GM18519 (cell line): ENCODE measurements around the gene DYNC1LI1.

Source experiments
- ATAC-seq: cut with Tn5 transposase; IDR thresholded peaks from one replicate; pipeline ENCODE4 v1.9.1; 2021; ENCODE audit warnings: mild to moderate bottlenecking, moderate library complexity; ENCODE audit not compliant: unreplicated experiment, low FRiP score

DYNC1LI1 gene

GRCh38 chr3:32570421-32571191 is at the start of gene DYNC1LI1:
Gene DYNC1LI1, minus strand, starts transcription at chr3:32570858. Its CDS starts 88 bp downstream, at chr3:32570770.
- peak; percentile 65 for ATAC-seq

GRCh38 chr3:32619395-32619794 is 48.7 kb upstream of the DYNC1LI1 start:
- ATAC-seq: no peak

DNA sequence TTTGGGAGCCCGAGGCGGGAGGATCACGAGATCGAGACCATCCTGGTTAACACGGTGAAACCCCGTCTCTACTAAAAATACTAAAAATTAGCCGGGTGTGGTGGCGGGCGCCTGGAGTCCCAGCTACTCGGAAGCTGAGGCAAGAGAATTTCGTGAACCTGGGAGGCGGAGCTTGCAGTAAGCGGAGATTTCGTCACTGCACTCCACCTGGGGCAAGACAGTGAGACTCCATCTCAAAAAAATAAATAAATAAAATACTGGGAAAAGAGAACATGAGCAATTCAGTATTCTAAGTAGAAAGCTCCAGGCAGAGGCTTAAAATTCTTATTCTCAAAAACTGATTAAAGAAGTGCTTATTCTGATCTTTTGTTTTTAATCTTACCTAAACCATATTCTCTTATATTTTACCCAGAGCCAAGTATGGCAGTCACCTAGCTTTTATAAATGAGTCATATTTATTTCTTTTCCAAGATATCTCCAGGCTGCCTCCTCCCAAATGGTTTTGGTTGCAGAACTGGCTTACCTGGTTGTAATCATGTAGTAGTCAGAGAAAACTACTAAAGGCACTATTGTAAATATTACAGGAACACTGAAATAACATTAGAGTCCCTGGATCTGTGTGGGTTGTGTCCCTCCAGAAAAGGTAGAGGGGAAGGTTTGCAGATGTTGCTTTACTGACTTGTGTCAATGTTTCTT is 45.8 kb upstream of the DYNC1LI1 start:
- no peak for ATAC-seq

- ATAC-seq: no peak
Measured at GRCh38 chr3:32614956-32615355, 44.3 kb upstream of the DYNC1LI1 start.

DNA sequence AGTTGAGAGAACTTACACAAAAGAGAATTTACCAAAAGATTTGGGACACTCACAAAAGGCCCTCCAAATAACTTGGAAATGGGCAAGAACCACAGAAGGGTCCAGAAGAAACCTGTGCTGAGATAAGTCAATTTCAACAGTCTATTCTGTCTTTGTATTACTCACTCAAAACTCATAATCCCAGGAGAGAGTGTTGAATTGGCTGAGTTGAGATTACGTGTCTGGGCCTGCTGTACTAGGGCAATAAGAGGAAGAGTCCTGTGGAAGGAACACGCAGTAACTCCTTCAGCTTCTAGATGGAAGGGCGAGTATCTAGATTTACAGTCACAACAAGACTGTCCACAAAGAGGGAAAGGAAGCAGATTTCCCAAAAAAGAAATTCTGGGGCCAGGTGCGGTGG is 42.5 kb upstream of the DYNC1LI1 start:
- no peak for ATAC-seq

DNA sequence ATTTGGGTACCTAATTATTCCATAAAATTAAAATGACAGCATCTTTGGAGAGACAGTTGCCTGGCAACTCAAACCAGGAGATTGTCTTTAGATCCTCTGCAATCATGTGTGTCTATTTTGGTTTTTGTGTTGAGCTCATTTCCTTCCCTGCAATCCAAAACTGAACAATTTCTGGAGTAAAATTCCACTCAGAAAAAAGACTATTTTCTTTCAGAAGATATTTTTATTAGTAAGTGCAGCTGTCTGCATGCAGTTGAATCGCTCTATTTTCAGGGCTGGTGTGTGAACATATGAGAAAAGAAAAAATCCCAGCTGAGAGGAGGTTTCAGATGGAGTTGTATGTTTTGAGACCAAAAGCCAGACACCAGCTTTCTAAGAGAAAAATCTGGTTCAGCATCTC is 41.9 kb upstream of the DYNC1LI1 start:
- ATAC-seq: no peak

DNA sequence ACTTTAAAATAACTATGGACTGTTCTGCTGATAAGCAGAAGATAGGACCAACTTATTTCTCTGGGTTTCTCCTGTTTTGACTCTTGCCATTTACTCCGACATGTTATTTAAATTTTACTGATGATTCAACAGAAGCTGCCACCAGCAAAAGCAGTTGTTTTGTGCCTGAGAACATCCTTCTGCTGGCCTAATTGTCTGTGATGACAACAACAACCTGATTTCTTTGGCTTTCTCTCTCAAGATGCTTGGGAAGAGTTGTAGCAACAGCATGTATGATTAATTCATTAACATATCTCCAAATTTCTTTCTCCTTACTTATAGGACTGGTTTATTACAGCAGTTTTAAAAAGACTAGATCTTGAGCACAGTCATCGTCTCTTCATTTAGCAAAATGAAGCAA is 36.9 kb upstream of the DYNC1LI1 start:
- no peak for ATAC-seq

GRCh38 chr3:32606960-32607359 is 36.3 kb upstream of the DYNC1LI1 start:
- ATAC-seq: no peak

DNA sequence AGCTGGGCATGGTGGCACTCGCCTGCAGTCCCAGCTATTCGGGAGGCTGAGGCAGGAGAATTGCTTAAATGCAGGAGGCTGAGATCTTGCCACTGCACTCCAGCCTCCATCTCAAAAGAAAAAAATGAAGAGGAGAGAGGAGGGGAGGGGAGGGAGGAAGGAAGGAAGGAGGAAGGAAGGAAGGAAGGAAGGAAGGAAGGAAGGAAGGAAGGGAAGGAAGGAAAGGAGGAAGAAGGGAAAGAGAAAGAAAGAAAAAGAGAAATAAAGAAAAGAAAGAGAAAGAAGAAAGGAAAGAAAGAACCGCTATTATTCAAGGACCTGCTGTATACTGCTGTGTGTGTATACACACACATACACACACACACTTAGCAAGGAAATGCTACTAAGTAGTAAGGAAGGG is 35.6 kb upstream of the DYNC1LI1 start:
- ATAC-seq: no peak

GRCh38 chr3:32603064-32603463 is 32.4 kb upstream of the DYNC1LI1 start:
- ATAC-seq: no peak

GRCh38 chr3:32602206-32602605 is 31.5 kb upstream of the DYNC1LI1 start:
- no peak for ATAC-seq

- ATAC-seq: no peak
Measured at GRCh38 chr3:32601722-32602121, 31.1 kb upstream of the DYNC1LI1 start.

DNA sequence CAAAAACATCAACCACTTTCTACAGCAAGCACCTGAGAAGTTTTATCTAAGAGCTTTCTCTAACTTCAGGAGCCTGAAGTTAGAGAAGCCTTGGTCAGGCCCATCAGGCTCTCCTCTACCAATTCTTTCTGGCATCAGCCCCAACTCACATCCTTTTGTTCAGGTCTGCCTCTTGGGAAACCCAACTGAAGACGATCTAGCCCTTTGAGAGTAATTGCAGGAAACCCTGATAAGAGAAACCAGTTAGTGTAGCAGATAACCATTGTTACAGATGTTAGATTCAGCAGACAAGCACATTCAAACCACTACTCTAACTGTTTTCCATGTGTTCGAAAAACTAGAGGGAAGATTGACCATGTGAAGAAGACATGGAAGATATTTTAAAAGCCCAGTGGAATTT is 27.0 kb upstream of the DYNC1LI1 start:
- ATAC-seq: no peak

DNA sequence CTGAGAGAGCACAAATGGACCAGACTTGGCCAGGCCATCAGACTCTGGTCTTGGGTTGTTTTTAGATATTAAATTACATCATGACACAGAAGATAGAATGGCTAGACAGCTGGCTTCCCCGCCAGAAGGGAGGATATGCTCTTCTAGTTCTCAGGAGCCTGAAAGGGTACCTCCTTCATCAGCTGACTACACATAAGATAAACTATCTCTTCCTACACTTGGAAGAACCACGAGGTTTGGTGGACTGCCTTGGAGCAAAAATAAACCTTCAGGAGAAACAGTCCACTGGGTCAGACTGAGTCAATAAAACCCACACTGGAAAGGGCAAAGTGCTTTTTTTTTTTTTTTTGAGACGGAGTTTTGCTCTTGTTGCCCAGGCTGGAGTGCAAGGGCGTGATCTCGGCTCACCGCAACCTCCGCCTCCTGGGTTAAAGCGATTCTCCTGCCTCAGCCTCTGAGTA is 26.3 kb upstream of the DYNC1LI1 start:
- ATAC-seq: no peak

GRCh38 chr3:32596282-32596908 is 25.7 kb upstream of the DYNC1LI1 start:
- no peak for ATAC-seq

GRCh38 chr3:32595323-32595722 is 24.7 kb upstream of the DYNC1LI1 start:
- ATAC-seq: no peak

GRCh38 chr3:32593903-32594525 is 23.4 kb upstream of the DYNC1LI1 start:
- ATAC-seq: no peak

DNA sequence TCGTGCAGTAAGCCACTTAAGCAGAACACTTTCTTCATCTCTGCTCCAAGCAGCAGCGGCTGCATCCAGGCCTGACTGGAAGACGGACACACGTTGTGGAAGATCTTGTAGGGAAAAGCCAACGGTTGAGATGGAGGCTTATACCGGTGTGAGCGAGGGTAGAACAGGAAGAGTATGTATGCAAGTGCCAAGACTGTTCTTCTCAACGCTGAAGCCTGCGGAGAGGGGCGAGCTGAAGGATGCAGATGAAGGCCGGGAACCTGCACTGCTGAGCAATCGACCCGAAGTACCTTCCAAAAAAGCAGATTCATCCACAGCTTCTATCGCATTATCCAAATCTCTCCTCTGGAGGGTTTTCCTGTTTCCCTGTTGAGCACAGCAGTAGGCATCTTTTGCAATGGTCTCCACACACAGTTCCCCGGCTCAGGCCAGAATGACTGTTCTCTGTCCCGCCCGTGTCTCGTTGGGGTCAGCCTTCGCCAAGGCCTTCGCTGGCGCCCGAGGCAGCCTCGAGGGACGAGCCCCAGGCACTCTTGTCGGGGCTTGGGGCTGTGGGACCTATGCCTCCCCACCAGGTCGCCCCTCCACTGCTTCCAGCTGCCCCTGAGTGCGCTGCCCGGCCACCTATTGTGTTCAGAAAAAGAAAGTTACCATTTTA is 22.2 kb upstream of the DYNC1LI1 start:
- ATAC-seq: no peak

- ATAC-seq: no peak
Measured at GRCh38 chr3:32592011-32592410, 21.4 kb upstream of the DYNC1LI1 start.

GRCh38 chr3:32591186-32591585 is 20.5 kb upstream of the DYNC1LI1 start:
- ATAC-seq: no peak

DNA sequence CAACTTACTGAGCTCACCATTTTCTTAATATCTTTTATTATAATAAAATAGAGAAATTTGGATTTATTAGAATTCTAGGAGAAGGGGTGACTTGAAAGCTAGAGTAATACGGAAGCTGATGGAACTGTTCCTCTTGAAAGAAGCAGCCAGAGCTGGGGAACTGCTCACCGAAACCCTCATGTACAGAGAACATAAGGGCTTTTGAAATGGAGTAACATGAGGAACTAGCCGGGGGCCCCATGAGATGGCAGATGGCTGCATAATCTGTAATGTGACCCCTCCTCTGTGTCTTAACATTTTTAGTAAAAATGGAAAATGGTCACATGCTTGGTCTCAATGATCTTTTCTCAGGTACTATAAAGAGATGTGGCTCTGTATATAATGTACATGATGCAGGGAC is 15.7 kb upstream of the DYNC1LI1 start:
- no peak for ATAC-seq
